Psoas muscle (tissue), 8 donors: Measurements from ENCODE around the gene CNTFR. TPM values are rescaled to one million over a fixed set of nuclear protein-coding genes. Genes with fewer than 3 reads are reported as not detected.

Source experiments
- ATAC-seq, 4 donors: fragments of 200-7000 bp; cut with Tn5 transposase; one replicate each; pipeline ENCODE4 v1.9.1; 2020; ENCODE audit warnings: moderate library complexity in 3 of 4, mild to moderate bottlenecking in 2 of 4
- DNase-seq, 2 donors: peaks; one replicate each; pipeline ENCODE4 v3.0.0-alpha.2; 2020
- H3K27ac ChIP-seq: fragments of 200-600 bp; one replicate; pipeline ENCODE4 v1.8.0; 2022
- H3K27me3 ChIP-seq, 3 donors: fragments of 200-600 bp in 1 of 3; one replicate each; pipeline versions ENCODE4 v1.6.1 to v1.8.0; 2013 to 2022; ENCODE audit warnings: low read length in 2 of 3, mild to moderate bottlenecking in 2 of 3, moderate library complexity in 1 of 3; ENCODE audit not compliant: insufficient read depth in 3 of 3
- H3K36me3 ChIP-seq, 2 donors: fragments of 200-600 bp in 1 of 2; one replicate each; pipeline versions ENCODE4 v1.6.1 to v1.8.0; 2013 to 2022; ENCODE audit warnings: low read depth in 1 of 2, mild to moderate bottlenecking in 1 of 2, moderate library complexity in 1 of 2; ENCODE audit not compliant: insufficient read depth in 1 of 2
- H3K4me1 ChIP-seq: fragments of 200-600 bp; one replicate; pipeline ENCODE4 v1.8.0; 2022
- H3K4me3 ChIP-seq: fragments of 200-600 bp; one replicate; pipeline ENCODE4 v1.8.0; 2022; ENCODE audit warnings: mild to moderate bottlenecking
- H3K9me3 ChIP-seq: fragments of 200-600 bp; one replicate; pipeline ENCODE4 v1.8.0; 2022
- CTCF ChIP-seq: fragments of 200-600 bp; IDR thresholded peaks from one replicate; pipeline ENCODE4 v1.8.0; 2022; ENCODE audit warnings: antibody characterized with exemption
- WGBS, 3 donors: extraction: QIAGEN DNeasy Blood & Tissue Kit; methylation state at CpG; one replicate each; pipeline versions ENCODE4 v1.1.6 to v1.1.7; 2013; 5-methylcytosine and 5-hydroxymethylcytosine counted together
- intact Hi-C, 2 donors: fragments of 100-400 bp; cut with DNase I; formaldehyde crosslinking; loops; one replicate each; pipeline versions ENCODE4 v1.11.0 to v1.14.2; 2022
- polyA plus RNA-seq, 3 donors: library from polyadenylated mRNA; stranded (reverse); fragments of 200-250 nt; gene quantifications; one replicate each; pipeline ENCODE4 v1.2.3, GENCODE V29; 2013
- total RNA-seq, 4 donors: library from RNA; stranded (reverse); fragmentation: NEBNext Ultra II Directional in 2 of 4; extraction: Animal tissue kit (Norgen Biotek cat#: 25700) in 2 of 4; gene quantifications; one replicate each; pipeline versions ENCODE4 v1.2.1 to v1.2.4, GENCODE V29; 2021 to 2023
- donor health status: healthy with polysubstance abuse.
- donor health status: DM: no; HTN: no; CAD: no; lungs with moderate emphysema.
- donor health status: Bipolar disorder and iron deficiency.
- donor health status: healthy.
- donor health status: DM: yes; HTN: yes; CAD: no.
- donor health status: DM: no; HTN: no; CAD: no.
- donor health status: DM: no; HTN: no; CAD: no.
- donor health status: DM: yes; HTN: yes; CAD: no.

CNTFR gene
- total and polyA plus RNA-seq, 7 donors = 32.3 to 97.4 (median 64.4) TPM

GRCh38 chr9:34526026-34526425 is 63.5 kb downstream of the CNTFR start:
- Histone ChIP-seq H3K27me3 (peaks cover 0 to 3% (median 0%) of the 10 kb centered on the region in 3 donors), H3K36me3 (no peaks in the 10 kb centered on the region), H3K9me3 (no peaks in the 10 kb centered on the region), H3K27ac (no peak overlapping the region), H3K4me1 (peaks cover 6% of the 10 kb centered on the region), H3K4me3 (no peak overlapping the region)
- no peak for ATAC-seq
- intact Hi-C loops = no loop called here
- no peak for TF ChIP-seq CTCF
- 77 to 83% (median 80%) methylated on average over 2 of the region's 2 CpGs for WGBS, 3 donors
- no peak for DNase-seq

GRCh38 chr9:34524349-34524748 is 65.2 kb downstream of the CNTFR start:
- ATAC-seq (no peak), DNase-seq (no peak)
- Histone ChIP-seq H3K4me1 (peaks cover 6% of the 10 kb centered on the region), H3K4me3 (no peak overlapping the region), H3K9me3 (no peaks in the 10 kb centered on the region), H3K27me3 (peaks cover 0 to 3% (median 0%) of the 10 kb centered on the region in 3 donors), H3K27ac (no peak overlapping the region), H3K36me3 (no peaks in the 10 kb centered on the region)
- intact Hi-C loops = no loop called here
- no peak for TF ChIP-seq CTCF
- WGBS, 3 donors = 66 to 68% (median 66%) methylated on average over 3 of the region's 3 CpGs

GRCh38 chr9:34522971-34523797 is 66.3 kb downstream of the CNTFR start, which contains the start of gene ENHO:
Gene ENHO (minus strand): TSS chr9:34522990. CDS start chr9:34521695, 1,295 bp downstream.
- WGBS, 3 donors = 5 to 12% (median 7%) methylated on average over 26 to 63 of the region's 63 CpGs
- TF ChIP-seq CTCF = no peak
- no peaks in the 10 kb centered on the region for H3K9me3 ChIP-seq

GRCh38 chr9:34522091-34522887 is 67.2 kb downstream of the CNTFR start:
- ATAC-seq = no peak
- Histone ChIP-seq H3K4me1 (peaks cover 6% of the 10 kb centered on the region), H3K9me3 (no peaks in the 10 kb centered on the region), H3K27ac (no peak overlapping the region), H3K27me3 (peaks cover 0 to 3% (median 0%) of the 10 kb centered on the region in 3 donors), H3K4me3 (peak overlapping the region; percentile 60), H3K36me3 (no peaks in the 10 kb centered on the region)
- 17 to 29% (median 17%) methylated on average over 22 to 31 of the region's 31 CpGs for whole genome bisulfite sequencing, 3 donors
- intact Hi-C loops = no loop called here
- DNase-seq = no peak
- no peak for TF ChIP-seq CTCF

More at GRCh38 chr9:34522971-34523797, 66.3 kb downstream of the CNTFR start, which contains the start of gene ENHO:
- peak; percentile 97 to 99 (median 98) for ATAC-seq
- DNase-seq = peak; percentile 85 to 93
- intact Hi-C loops = no loop called here
- Histone ChIP-seq H3K36me3 (no peaks in the 10 kb centered on the region), H3K4me3 (peak within 1 kb of the TSS; percentile 60), H3K27me3 (peaks cover 0 to 3% (median 0%) of the 10 kb centered on the region in 3 donors), H3K27ac (no peak within 1 kb of the TSS), H3K4me1 (peaks cover 6% of the 10 kb centered on the region)
